ENCODE data around the gene DCC. TPM values are rescaled to one million over a fixed set of nuclear protein-coding genes. Genes with fewer than 3 reads are reported as not detected.

DCC gene
- total RNA-seq, 4 donors from 2014 or later: 0.84 to 1.2 TPM; not detected in 2

- Histone ChIP-seq H3K9me3 (no peaks in the 10 kb centered on the region), H3K4me1 (no peaks in the 10 kb centered on the region), H3K27ac (no peak overlapping the region), H3K27me3 (no peaks in the 10 kb centered on the region), H3K4me3 (no peak overlapping the region), H3K36me3 (no peaks in the 10 kb centered on the region)
- no peak for TF ChIP-seq POLR2A (IDR thresholded peaks at IDR 0.05)
- TF ChIP-seq CTCF (IDR thresholded peaks at IDR 0.05): no peak
- no peak for TF ChIP-seq EP300 (IDR thresholded peaks at IDR 0.05)
- DNase-seq (ENCODE audit: low spot score in 2 of 2): no peak
- WGBS, 2 donors: 81 to 87% methylated on average over 4 of the region's 4 CpGs
Measured at GRCh38 chr18:52452427-52452826, 112.4 kb downstream of the DCC start.

GRCh38 chr18:52459890-52460289 lies 119.9 kb downstream of the DCC start:
- H3K4me3 ChIP-seq: no peak overlapping the region
- no peaks in the 10 kb centered on the region for H3K36me3 ChIP-seq
- no peaks in the 10 kb centered on the region for H3K4me1 ChIP-seq
- no peak overlapping the region for H3K27ac ChIP-seq
- no peak for DNase-seq (ENCODE audit: low spot score in 2 of 2)
- WGBS, 2 donors: 87 to 90% methylated on average over 1 of the region's 1 CpG
- no peaks in the 10 kb centered on the region for H3K27me3 ChIP-seq
- TF ChIP-seq POLR2A (IDR thresholded peaks at IDR 0.05): no peak
- no peak for TF ChIP-seq CTCF (IDR thresholded peaks at IDR 0.05)
- TF ChIP-seq EP300 (IDR thresholded peaks at IDR 0.05): no peak
- no peaks in the 10 kb centered on the region for H3K9me3 ChIP-seq

GRCh38 chr18:52462853-52463252 lies 122.9 kb downstream of the DCC start:
- Histone ChIP-seq H3K36me3 (no peaks in the 10 kb centered on the region), H3K9me3 (no peaks in the 10 kb centered on the region), H3K27ac (no peak overlapping the region), H3K4me1 (no peaks in the 10 kb centered on the region), H3K27me3 (no peaks in the 10 kb centered on the region), H3K4me3 (no peak overlapping the region)
- TF ChIP-seq POLR2A (IDR thresholded peaks at IDR 0.05) (no peak), EP300 (IDR thresholded peaks at IDR 0.05) (no peak), CTCF (IDR thresholded peaks at IDR 0.05) (no peak)
- 86 to 88% methylated on average over 4 of the region's 4 CpGs for WGBS, 2 donors
- no peak for DNase-seq (ENCODE audit: low spot score in 2 of 2)

GRCh38 chr18:52465391-52465790 lies 125.4 kb downstream of the DCC start:
- no peak overlapping the region for H3K4me3 ChIP-seq
- H3K36me3 ChIP-seq: no peaks in the 10 kb centered on the region
- no peak for DNase-seq (ENCODE audit: low spot score in 2 of 2)
- no peak overlapping the region for H3K27ac ChIP-seq
- no peaks in the 10 kb centered on the region for H3K9me3 ChIP-seq
- H3K4me1 ChIP-seq: no peaks in the 10 kb centered on the region
- no peaks in the 10 kb centered on the region for H3K27me3 ChIP-seq
- 39 to 40% methylated on average over 4 of the region's 4 CpGs for WGBS, 2 donors
- TF ChIP-seq EP300 (IDR thresholded peaks at IDR 0.05): no peak
- no peak for TF ChIP-seq POLR2A (IDR thresholded peaks at IDR 0.05)
- TF ChIP-seq CTCF (IDR thresholded peaks at IDR 0.05): no peak

GRCh38 chr18:52468496-52468895 lies 128.5 kb downstream of the DCC start:
- no peak for DNase-seq (ENCODE audit: low spot score in 2 of 2)
- H3K27ac ChIP-seq: no peak overlapping the region
- H3K4me1 ChIP-seq: no peaks in the 10 kb centered on the region
- TF ChIP-seq POLR2A (IDR thresholded peaks at IDR 0.05): no peak
- TF ChIP-seq EP300 (IDR thresholded peaks at IDR 0.05): no peak
- TF ChIP-seq CTCF (IDR thresholded peaks at IDR 0.05): no peak
- H3K4me3 ChIP-seq: no peak overlapping the region
- no peaks in the 10 kb centered on the region for H3K36me3 ChIP-seq
- WGBS, 2 donors: 90 to 97% methylated on average over 1 of the region's 1 CpG
- no peaks in the 10 kb centered on the region for H3K27me3 ChIP-seq
- H3K9me3 ChIP-seq: no peaks in the 10 kb centered on the region

Data from tibial nerve (tissue), 4 donors.